ENCODE data around the gene TSPAN5. TPM values are rescaled to one million over a fixed set of nuclear protein-coding genes. Genes with fewer than 3 reads are reported as not detected.

The TSPAN5 gene
- total RNA-seq, 1 experiment from 2014 or later = 12.4 TPM

DNA sequence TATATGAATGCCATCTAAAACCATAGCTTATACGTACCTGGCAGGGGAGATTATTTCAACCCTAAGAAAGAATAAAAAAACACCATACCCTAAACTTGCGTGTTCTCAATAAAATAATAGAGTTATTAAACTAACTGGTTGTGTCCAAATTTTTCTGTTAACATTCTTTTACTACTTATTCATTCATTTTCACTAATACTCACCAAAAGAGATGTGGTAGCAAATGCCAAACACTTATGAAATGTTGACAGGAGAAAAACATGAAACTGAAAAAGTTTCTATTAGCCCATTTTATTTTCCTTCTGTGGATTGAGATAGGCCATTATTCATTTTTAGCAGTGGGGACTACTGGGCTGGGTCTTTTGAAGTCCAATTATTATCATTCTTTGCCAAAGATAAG, 102.0 kb downstream of the TSPAN5 start:
- no peaks in the 10 kb centered on the region for H3K4me1 ChIP-seq (replicated peaks; ENCODE audit: insufficient read depth)
- DNase-seq = no peak
- H3F3A ChIP-seq (ENCODE audit: insufficient read depth, low read depth) = no peaks in the 10 kb centered on the region

DNA sequence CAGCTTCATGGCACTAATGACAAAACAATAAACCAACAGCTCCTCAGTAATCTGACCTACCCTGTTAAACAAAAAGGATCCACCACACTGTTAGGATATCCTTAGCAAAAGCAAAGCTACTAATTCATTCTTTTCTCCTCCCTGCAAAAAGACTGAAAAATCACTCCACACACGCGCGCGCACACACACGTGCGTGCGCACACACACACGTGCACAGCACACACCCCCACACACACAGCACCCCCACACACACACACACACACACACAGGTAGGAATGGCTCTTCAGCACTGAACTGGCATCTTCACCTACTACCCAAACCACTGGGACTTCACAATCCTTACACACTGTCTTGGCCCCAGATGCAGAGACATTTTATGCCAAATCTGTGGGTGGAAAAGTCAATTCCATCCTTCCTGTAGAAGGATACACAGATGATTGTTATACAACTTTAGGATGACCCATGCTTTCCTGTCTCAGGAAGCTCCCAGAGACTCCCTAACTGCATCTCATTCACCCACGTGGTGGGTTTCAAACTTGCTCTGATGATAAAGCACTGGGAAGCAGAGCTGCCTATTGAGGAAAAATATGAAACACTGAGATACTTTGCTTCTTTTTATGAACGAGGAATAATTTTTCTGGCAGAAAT, 102.5 kb downstream of the TSPAN5 start:
- no peak for DNase-seq
- Histone ChIP-seq H3F3A (ENCODE audit: insufficient read depth, low read depth) (no peaks in the 10 kb centered on the region), H3K27ac (no peak overlapping the region), H3K4me1 (replicated peaks; ENCODE audit: insufficient read depth) (no peaks in the 10 kb centered on the region), H3K4me2 (no peak overlapping the region), H2AFZ (no peak overlapping the region), H4K20me1 (ENCODE audit: insufficient read depth) (no peaks in the 10 kb centered on the region), H3K79me2 (ENCODE audit: low read depth) (no peaks in the 10 kb centered on the region), H3K4me3 (no peak overlapping the region), H3K27me3 (ENCODE audit: insufficient read depth, low read depth) (no peaks in the 10 kb centered on the region), H3K36me3 (ENCODE audit: low read depth) (no peaks in the 10 kb centered on the region), H3K9me2 (ENCODE audit: insufficient read depth) (no peaks in the 10 kb centered on the region), H3K9me3 (ENCODE audit: insufficient read depth, low read depth) (no peaks in the 10 kb centered on the region)
- ChIA-PET POLR2A (ENCODE audit: unreplicated experiment) (interaction anchor here (0.7 kb wide), 1 partner anchor 47 kb away, joined by 4 read pairs; no protein-coding TSS in a partner anchor), CTCF (no interaction called here)
- BruUV-seq (replicated peaks) = no TSS peak
- intact Hi-C loops (cut with micrococcal nuclease; ENCODE audit: unreplicated experiment) = no loop called here
- TF ChIP-seq EZH2 (IDR thresholded peaks at IDR 0.05; ENCODE audit: low read depth) = no peak
- TF ChIP-seq, protein P1, sequence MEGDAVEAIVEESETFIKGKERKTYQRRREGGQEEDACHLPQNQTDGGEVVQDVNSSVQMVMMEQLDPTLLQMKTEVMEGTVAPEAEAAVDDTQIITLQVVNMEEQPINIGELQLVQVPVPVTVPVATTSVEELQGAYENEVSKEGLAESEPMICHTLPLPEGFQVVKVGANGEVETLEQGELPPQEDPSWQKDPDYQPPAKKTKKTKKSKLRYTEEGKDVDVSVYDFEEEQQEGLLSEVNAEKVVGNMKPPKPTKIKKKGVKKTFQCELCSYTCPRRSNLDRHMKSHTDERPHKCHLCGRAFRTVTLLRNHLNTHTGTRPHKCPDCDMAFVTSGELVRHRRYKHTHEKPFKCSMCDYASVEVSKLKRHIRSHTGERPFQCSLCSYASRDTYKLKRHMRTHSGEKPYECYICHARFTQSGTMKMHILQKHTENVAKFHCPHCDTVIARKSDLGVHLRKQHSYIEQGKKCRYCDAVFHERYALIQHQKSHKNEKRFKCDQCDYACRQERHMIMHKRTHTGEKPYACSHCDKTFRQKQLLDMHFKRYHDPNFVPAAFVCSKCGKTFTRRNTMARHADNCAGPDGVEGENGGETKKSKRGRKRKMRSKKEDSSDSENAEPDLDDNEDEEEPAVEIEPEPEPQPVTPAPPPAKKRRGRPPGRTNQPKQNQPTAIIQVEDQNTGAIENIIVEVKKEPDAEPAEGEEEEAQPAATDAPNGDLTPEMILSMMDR (conservative IDR thresholded peaks at IDR 0.05) = no peak

More for the DNA sequence above, 102.0 kb downstream of the TSPAN5 start:
- BruUV-seq (replicated peaks) = no TSS peak
- Histone ChIP-seq H3K9me3 (ENCODE audit: insufficient read depth, low read depth) (no peaks in the 10 kb centered on the region), H3K27ac (no peak overlapping the region), H3K36me3 (ENCODE audit: low read depth) (no peaks in the 10 kb centered on the region), H3K27me3 (ENCODE audit: insufficient read depth, low read depth) (no peaks in the 10 kb centered on the region), H3K9me2 (ENCODE audit: insufficient read depth) (no peaks in the 10 kb centered on the region), H3K4me3 (no peak overlapping the region), H4K20me1 (ENCODE audit: insufficient read depth) (no peaks in the 10 kb centered on the region), H3K79me2 (ENCODE audit: low read depth) (no peaks in the 10 kb centered on the region), H3K4me2 (no peak overlapping the region), H2AFZ (no peak overlapping the region)
- ChIA-PET CTCF (no interaction called here), POLR2A (ENCODE audit: unreplicated experiment) (no interaction called here)
- TF ChIP-seq, protein P1 (conservative IDR thresholded peaks at IDR 0.05) = no peak
- no peak for TF ChIP-seq EZH2 (IDR thresholded peaks at IDR 0.05; ENCODE audit: low read depth)
- intact Hi-C loops (cut with micrococcal nuclease; ENCODE audit: unreplicated experiment) = no loop called here

DNA sequence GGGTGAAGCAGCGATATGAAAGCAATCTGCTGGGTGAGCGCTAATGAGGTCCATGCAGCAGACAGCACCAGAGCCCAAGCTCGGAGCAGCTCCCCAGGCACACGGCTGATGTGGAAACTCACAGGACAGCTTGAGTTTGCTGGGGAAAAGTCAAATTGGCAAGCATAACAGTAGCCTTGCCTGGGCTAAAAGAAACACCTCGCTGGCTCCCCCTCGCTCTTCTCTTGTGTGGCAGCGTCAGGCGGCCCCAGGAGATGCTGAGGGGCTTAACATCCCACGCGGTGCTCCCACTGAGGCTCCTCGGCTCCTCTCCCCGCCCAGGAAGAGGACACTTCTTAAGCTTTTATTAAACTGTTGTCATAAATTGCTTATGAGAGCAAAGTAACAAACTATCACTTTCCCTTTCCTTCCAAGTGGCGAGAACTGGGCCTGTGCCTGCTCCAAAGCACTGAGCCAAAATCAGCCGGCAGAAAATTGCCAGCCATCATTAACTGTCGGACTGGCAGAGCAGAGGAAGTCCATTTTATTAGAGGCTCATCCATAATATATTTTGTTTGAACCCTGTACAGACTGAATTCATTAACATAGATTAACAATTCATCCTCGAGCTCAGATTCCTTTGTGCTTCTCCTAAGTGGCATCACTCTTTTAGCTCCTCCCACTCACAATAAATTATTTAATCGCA, 111.4 kb downstream of the TSPAN5 start:
- Histone ChIP-seq H3K79me2 (ENCODE audit: low read depth) (no peaks in the 10 kb centered on the region), H3K9me3 (ENCODE audit: insufficient read depth, low read depth) (no peaks in the 10 kb centered on the region), H3F3A (ENCODE audit: insufficient read depth, low read depth) (no peaks in the 10 kb centered on the region), H3K27ac (no peak overlapping the region), H3K27me3 (ENCODE audit: insufficient read depth, low read depth) (no peaks in the 10 kb centered on the region), H3K4me3 (no peak overlapping the region), H3K9me2 (ENCODE audit: insufficient read depth) (no peaks in the 10 kb centered on the region), H3K4me2 (no peak overlapping the region), H3K4me1 (replicated peaks; ENCODE audit: insufficient read depth) (no peaks in the 10 kb centered on the region), H3K36me3 (ENCODE audit: low read depth) (no peaks in the 10 kb centered on the region), H4K20me1 (ENCODE audit: insufficient read depth) (no peaks in the 10 kb centered on the region), H2AFZ (no peak overlapping the region)
- no peak for DNase-seq
- intact Hi-C loops (cut with micrococcal nuclease; ENCODE audit: unreplicated experiment) = no loop called here
- CTCF ChIA-PET = no interaction called here
- BruUV-seq (replicated peaks) = no TSS peak
- TF ChIP-seq, protein P1 (conservative IDR thresholded peaks at IDR 0.05) = no peak
- TF ChIP-seq EZH2 (IDR thresholded peaks at IDR 0.05; ENCODE audit: low read depth) = no peak
- POLR2A ChIA-PET (ENCODE audit: unreplicated experiment) = interaction anchor here (0.7 kb wide), 1 partner anchor 532 kb away, joined by 3 read pairs; no protein-coding TSS in a partner anchor
